Stimulated activated CD8-positive, alpha-beta memory T cell treated with anti-CD3 and anti-CD28 coated beads, Interleukin-4, amount 100 ng/mL, for 24 hours (primary cell): ENCODE results near the gene MTERF1.
"Not testable (repeated sequence)": the region's sequence is repeated elsewhere in the genome, so short reads cannot be mapped to it uniquely, and the experiment has no call there.

Experiments used
- DNase-seq: peaks from one replicate; pipeline ENCODE4 v3.0.0-alpha.2; 2020; ENCODE audit warnings: low read depth

Gene MTERF1, protein sequence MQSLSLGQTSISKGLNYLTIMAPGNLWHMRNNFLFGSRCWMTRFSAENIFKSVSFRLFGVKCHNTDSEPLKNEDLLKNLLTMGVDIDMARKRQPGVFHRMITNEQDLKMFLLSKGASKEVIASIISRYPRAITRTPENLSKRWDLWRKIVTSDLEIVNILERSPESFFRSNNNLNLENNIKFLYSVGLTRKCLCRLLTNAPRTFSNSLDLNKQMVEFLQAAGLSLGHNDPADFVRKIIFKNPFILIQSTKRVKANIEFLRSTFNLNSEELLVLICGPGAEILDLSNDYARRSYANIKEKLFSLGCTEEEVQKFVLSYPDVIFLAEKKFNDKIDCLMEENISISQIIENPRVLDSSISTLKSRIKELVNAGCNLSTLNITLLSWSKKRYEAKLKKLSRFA

DNA sequence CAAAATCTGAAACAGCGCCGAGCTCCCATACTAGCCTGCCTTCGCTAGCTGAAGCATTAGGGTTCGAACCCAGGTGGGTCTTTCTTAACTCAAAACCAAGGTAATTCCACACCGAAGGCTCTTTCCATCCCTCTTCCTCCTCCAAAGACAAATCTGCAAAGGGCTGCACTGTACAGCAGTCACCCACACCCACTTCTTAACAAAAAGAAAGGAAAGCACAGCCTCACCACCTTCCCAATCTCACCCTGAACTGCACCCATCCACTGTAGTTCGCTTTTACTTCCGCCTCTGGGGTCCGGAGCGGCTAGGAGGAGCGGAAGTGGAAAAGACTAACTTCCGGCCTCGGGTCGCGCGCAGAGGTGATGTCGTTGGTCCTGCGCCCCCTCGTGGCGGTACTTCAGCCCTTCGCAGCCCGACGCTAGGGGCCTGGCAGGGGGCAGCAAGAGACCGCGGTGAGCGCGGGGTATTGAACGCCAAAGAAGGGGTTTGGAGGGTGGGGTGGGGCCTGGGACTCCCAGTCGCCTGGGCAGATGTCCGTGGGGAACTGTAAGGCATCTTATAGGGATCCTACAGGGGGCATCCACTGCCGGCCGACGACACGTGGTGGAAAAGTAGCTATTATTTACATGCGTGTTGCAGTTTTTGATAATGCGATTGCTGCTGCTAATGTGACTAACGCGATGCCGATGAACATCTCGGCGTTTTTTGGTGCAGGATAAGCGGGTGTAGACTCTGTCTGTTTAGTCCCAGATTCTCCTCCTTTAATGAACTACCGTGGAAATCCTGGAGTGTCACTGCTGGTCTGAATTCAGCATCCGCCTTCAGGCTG is at the start of gene MTERF1:
Gene MTERF1, minus strand, starts transcription at position 290 of the 829 bp plus-strand sequence. CDS start 619 bp downstream, outside the sequence.
- peak; percentile 92 for DNase-seq

DNA sequence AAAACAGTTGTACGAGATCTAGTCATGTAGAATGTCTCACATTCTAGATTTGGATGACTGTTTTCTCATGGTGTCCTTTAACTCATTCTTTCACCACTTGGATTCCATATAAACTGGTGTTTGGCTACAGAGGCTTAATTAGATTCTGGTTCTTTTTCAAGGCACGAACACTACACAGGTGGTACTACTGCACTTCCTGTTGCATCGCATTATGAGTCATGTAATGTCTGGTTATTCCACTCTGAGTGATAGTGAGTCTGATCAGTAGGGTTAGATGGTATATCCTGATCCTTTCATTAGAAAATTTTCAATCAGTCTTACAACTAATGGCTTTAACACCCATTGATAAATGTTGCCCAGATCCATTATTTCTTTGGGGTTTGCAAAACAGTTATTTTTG is 49.0 kb upstream of the MTERF1 start:
- DNase-seq: no peak

DNA sequence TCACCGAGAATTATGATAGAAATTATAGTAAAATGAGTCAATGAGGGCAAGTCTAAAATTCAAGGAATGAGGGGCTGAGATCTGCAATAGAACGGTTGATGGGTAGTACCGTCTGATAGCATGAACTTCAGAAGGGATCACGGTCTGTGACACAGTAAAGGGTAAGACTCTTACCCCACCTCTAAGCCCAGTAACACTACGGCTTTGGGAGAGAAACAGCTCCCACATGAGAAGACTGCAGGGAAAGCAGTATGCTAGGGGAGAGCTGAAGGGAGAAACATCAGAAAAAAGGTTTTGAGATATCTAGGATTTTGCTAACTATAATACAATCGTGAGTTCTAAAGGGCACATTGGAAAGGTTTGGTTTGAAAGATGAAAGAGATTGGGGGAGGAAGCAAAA is 47.4 kb upstream of the MTERF1 start:
- DNase-seq: no peak

DNA sequence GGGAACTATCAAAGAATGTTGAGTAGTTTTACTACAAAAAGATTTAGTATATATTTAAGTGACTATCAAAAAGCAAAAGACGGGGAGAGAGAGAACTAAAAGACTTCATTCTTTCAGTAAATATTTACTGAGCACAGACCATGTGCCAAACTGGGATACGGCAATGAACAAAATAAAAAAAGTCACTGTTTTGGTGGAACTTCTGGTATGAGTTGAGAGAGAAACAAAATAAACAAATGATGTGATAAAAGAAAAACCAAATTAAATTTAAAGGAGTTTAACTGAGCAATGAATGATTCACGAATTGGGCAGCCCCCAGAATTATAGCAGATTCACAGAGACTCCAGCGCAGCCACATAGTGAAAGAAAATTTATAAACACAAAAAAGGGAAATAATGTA is 42.4 kb upstream of the MTERF1 start:
- no peak for DNase-seq

DNA sequence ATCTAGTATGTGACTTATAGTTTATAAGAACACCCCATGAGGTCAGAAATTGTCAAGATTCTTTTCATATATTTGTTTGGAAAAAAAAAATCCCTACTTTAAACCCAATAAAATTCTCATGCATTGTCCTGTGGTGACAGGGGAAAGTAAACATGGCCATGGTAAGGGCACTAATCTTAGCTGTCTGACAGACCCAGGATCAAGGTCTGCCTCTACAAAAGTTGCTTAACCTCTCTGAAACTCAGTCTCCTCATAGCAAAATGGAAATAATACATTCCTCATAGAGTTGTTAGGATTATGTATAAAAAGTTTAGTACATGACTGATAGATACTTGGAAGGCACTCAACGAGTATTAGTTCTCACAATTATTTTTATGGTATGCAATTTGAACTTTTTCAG is 37.9 kb upstream of the MTERF1 start:
- DNase-seq: no peak

DNA sequence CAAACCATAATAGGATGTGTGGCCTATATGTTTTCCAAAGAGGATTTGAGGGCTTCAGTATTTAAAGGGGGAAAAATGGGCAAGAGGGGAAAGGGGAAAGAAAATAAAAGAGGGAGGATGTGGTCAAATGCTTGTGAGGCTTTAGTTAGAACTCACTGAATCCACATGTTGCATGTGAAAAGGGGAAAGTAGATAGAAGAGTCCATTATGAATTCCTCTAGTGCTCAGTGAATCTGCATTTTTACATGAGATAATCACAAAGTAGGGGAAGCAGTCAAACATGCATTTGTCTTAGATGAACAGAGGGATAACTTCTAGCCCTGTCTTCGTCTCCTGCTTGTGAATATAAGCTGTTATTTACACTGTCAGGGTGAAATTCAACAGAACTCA is 35.5 kb upstream of the MTERF1 start:
- DNase-seq: no peak

DNA sequence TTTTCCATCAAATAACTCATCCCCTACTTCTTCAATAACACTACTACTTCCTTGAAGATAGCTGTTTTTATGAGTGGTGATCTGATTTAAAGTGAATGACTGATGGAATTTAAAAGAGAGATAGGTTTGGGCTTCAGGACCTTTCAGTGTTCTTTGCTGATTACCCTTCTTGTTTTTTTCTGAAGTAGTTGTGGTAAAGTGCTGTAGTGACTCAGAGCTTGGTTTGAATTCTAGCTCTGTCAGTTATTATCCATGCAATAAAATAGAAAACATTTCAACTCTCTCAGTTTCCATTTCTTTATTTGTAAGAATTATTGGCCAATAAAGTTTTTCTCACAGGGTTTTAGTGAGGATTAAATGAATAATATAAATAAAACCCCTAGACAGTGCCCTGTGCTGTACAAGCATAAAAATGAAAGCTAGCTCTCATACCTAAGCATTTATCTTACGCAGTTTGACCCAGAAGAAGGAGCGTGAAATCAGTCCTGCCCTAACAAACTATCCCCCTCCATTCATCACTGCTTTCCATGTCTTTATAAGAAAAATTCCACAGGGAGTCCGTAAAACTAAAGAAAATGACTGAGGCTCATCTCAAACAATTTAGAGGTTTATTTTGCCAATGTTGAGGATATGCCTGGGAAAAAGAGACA is 35.0 kb upstream of the MTERF1 start:
- no peak for DNase-seq

DNA sequence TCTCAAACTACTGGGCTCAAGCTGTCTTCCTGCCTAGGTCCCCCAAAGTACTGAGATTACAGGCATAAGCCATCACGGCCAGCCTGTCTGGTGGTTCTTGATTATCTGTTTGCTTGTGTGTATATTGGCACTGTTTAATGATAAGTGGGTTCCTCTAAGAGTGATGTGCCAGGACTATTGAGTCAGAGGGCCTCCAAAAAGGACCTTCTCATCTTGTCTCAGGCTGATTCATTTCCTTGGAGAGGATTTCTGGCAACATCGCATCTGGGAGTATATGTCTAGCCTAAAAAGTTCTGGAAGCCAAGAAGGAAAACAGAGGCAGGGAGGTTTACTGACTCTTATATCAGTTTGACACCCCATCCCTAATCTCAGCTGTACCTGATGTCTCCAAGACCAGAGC is 33.1 kb upstream of the MTERF1 start:
- DNase-seq: no peak

DNA sequence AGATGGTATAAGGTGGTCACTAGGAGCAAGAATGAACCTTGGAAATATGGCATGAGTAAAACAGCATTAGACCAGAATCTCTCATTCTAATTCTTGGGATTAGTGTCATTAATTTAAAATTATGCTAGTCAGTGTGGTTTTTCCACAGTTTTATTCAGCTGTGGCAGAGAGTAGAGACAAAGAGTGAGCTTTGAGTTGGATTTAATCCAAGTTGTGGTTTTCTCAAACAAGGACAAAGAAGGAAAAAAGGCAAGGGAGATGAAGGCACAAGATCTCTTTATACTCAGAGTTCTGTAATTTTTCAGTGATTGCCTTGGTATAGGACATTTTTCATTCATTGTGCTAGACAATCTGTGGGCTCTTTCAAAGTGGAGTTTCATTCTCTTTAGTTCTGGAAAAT is 32.0 kb upstream of the MTERF1 start:
- DNase-seq: no peak

DNA sequence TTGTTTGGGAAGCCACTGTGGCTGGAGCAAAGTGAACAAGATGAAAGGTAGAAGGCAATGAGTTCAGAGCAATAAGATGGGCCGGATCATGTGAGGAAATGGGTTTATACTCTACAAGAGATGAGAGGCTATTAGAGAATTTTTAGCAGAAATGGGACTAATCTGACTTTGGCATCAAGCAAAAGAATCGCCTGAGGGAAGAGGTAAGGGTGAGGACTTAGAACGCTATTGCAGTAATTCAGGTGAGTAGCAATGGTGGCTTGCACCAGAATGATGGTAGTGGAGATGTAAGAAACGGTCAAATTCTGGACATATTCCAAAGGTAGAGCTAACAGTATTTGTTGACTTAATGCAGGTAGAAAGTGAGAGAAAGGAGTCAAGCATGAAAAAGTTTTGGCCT is 30.6 kb upstream of the MTERF1 start:
- no peak for DNase-seq

DNA sequence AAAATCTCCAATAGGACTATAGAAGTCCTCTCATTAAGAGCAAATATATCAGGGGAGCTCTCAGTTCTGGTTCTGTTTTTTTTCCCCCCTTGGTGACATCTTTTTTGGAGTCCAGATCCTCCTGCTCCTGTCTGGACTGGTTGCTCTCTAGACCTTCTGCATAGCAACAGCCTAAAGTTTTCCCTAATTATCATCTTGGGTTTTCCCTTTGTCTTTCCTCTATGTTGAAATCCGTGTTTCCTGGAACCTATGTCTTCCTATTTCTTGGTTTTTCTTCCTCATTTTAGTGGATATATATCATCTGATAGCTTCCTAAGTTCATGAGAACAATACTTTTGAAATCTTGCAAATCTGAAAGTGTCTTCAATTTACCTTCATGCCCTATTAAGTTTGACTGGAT is 29.7 kb upstream of the MTERF1 start:
- no peak for DNase-seq

DNA sequence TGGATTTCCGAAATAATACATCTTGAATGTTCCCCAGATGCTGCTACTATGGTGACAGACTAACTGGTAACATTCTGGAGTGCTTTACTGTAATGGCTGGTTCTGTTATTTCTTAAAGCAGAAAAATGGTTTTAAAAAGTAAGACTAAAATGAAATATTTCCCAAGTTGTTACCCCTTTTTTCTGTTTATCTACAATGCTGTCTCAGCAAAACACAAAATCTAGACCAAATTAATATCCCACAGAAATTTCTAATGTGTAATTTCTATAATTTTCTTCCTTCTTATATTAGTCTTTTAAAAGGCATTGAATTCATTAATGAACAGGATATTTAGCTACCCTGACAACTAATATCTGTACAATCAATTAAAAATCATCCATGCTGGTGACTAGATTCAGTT is 19.1 kb upstream of the MTERF1 start:
- DNase-seq: no peak

DNA sequence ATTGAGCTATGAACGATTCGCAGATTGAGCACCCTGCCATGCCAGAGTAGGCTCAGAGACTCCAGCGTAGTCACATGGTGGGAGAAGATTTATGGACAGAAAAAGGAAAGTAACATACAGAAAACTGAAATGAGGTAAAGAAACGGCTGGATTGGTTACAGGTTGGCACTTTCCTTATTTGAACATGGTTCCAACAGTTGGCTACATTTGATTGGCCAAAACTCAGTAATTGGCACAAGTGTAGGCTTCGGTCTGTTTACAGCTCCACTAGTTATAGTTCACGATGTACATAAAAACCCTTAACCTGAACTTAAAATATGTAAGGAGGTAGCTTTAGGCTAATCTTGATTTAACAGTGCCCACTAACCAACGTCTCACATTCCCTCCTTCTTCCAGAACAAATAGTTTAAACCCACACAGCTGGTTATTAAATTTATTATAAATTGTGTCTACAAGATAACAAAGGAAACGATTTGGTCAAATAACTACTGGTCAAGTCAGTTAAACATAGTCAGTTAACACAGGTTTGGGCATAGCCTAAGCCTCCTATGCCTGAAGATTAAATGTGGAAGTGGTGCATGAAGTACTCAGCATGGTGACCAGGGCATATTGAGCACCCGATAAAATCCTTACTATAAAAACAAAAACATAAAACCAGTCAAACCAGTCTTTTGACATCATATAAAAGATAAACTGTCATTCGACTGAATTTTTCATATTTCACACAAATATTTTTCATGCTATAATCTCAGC is 17.9 kb upstream of the MTERF1 start:
- DNase-seq: no peak

DNA sequence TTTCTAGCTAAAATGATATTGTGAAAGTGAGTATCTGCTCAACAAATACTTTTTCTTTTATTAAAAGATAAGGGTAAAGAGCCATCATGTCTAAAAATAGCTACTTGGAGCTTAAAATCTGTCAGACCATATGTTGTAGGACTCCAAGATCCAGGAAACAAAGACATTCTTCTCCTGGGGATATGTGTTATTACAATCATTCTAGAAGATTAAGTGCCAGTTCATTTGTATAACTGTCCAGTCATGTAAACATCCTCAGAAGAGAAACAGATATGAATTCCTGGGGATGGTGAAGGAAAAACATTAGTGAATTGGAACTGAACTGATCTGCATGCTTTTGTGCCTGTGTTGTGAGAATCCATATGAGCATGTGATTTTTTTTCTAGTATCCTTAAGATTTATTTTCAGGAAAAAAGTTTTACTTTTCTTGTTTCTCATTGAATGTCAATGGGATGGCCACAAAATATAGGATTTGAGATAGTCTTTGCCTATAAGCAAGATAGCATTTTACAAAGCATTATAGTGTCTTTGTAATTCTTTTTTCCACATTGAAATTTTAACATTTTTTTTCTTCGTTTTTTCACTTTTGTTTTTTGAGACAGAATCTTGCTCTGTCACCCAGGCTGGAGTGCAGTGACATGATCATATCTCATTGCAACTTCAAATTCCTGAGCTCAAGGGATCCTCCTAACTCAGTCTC is 14.4 kb upstream of the MTERF1 start:
- DNase-seq: no peak

DNA sequence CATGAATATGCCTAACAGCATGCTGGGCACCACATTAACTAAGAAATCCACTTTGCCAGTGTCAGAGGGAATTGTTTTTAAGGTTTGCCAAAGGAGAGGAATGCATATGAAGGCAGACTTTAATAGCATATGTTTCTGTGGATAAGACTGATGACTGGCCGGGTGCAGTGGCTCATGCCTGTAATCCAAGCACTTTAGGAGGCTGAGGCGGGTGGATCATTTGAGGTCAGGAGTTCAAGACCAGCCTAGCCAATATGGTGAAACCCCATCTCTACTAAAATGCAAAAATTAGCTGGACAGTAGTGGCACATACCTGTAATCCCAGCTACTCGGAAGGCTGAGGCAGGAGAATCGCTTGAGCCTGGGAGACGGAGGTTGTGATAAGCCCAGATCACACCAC is 13.2 kb upstream of the MTERF1 start:
- not testable (repeated sequence) for DNase-seq

DNA sequence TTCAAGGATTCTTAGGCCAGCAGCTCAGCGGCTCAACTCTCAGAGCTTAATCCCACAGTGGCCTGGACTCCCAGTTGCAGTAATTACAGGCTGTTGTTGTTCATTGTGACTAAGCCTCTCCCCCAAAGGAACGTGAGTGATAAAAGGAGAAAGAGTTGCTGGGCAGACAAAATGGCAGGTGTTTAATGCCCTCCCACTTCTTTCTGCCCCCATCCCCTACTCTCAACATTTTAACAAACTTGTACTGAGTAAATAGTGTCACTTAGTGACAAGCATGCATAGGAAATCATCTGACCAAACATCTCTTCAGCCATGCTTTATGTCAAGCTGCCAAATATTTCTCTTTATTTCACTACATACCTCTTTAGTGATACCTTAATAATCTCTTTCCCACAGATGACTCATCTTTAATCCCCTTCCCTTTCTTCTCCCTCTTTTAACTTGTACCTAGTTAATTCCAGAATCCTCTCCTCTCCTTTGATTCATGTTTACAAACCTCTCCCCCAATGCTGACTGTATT is 12.4 kb upstream of the MTERF1 start:
- no peak for DNase-seq

DNA sequence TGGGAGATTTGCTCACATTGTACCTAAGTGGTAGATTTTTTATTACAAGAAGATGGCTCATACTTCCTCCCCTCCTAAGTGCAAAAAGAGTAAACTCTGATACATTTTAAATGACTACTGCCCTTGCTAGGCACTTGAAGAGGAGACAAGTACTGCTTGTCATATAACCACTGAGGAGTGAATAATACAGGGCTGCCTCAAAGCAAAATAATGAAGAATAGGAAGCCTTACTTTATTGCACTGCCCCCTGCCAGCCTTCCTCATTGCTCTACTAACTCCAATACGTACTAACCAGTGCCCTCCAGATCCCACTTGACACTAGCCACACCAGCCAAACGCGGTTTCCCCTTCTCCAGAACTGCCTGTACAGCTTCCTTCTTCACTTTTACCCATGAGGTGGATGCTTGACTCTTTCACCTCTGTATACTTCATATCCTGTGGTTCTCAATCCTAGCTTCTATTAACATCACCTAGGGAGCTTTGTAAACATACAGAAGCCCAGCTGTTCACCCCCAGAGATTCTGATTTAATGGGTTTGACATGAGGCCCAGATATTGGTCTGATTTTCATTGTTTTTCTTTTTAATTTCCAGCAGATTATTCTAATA is 11.7 kb upstream of the MTERF1 start:
- no peak for DNase-seq

DNA sequence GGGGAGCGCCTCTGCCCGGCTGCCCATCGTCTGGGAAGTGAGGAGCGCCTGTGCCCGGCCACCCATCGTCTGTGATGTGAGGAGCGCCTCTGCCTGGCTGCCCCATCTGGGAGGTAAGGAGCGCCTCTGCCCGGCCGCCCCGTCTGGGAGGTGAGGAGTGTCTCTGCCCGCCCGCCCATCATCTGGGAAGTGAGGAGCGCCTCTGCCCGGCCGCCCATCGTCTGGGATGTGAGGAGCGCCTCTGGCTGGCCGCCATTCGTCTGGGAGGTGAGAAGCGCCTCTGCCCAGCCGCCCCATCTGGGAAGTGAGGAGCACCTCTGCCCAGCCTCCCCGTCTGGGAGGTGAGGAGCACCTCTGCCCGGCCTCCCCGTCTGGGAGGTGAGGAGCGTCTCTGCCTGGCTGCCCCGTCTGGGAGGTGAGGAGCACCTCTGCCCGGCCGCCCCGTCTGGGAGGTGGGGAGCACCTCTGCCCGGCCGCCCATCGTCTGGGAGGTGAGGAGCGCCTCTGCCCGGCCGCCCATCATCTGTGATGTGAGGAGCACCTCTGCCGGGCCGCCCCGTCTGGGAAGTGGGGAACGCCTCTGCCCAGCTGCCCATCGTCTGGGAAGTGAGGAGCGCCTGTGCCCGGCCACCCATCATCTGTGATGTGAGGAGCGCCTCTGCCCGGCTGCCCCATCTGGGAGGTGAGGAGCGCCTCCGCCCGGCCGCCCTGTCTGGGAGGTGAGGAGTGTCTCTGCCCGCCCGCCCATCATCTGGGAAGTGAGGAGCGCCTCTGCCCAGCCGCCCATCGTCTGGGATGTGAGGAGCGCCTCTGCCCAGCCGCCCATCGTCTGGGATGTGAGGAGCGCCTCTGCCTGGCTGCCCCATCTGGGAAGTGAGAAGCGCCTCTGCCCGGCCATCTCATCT is 8.0 kb upstream of the MTERF1 start:
- not testable (repeated sequence) for DNase-seq

DNA sequence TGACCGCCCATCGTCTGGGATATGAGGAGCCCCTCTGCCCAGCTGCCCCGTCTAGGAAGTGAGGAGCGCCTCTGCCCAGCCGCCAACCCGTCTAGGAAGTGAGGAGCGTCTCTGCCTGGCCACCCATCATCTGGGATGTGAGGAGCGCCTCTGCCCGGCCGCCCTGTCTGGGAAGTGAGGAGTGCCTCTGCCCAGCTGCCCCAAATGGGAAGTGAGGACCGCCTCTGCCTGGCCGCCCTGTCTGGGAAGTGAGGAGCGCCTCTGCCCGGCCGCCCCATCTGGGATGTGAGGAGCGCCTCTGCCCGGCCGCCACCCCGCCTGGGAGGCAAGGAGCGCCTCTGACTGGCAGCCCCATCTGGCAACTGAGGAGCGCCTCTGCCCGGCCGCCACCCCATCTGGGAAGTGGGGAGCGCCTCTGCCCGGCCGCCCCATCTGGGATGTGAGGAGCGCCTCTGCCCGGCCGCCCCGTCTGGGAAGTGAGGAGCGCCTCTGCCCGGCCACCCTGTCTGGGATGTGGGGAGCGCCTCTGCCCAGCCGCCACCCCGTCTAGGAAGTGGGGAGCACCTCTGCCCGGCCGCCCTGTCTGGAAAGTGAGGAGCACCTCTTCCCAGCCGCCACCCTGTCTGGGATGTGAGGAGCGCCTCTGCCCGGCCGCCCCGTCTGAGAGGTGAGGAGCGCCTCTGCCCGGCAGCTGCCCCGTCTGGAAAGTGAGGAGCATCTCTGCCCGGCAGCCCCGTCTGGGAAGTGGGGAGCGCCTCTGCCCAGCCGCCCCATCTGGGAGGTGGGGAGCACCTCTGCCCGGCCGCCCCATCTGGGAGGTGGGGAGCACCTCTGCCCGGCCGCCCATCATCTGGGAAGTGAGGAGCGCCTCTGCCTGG is 7.1 kb upstream of the MTERF1 start:
- not testable (repeated sequence) for DNase-seq
